CD4-positive, alpha-beta T cell treated with Interleukin-10 for 1 hour (primary cell): Measurements from ENCODE around the gene SLC22A4.

ENCODE experiments used
- DNase-seq: peaks from one replicate; pipeline ENCODE4 v3.0.0-alpha.2; 2020

The SLC22A4 gene

GRCh38 chr5:132380741-132381140 lies 86.5 kb downstream of the SLC22A4 start:
- no peak for DNase-seq

GRCh38 chr5:132381614-132382013 lies 87.4 kb downstream of the SLC22A4 start:
- DNase-seq, result no peak

GRCh38 chr5:132383261-132383660 lies 89.1 kb downstream of the SLC22A4 start:
- DNase-seq, result no peak

GRCh38 chr5:132383984-132384383 lies 89.8 kb downstream of the SLC22A4 start:
- DNase-seq, result no peak

GRCh38 chr5:132384506-132385050 lies 90.4 kb downstream of the SLC22A4 start:
- DNase-seq, result no peak

GRCh38 chr5:132385326-132386105 lies 91.3 kb downstream of the SLC22A4 start:
- DNase-seq, result peak; percentile 84

GRCh38 chr5:132386644-132387286 lies 92.6 kb downstream of the SLC22A4 start:
- peak; percentile 87 for DNase-seq

GRCh38 chr5:132387640-132388117 lies 93.5 kb downstream of the SLC22A4 start:
- no peak for DNase-seq

GRCh38 chr5:132388244-132389050 lies 94.3 kb downstream of the SLC22A4 start:
- DNase-seq, result no peak

GRCh38 chr5:132389051-132389331 lies 94.8 kb downstream of the SLC22A4 start:
- DNase-seq, result no peak

- DNase-seq, result no peak
Observed at GRCh38 chr5:132389585-132390286, 95.5 kb downstream of the SLC22A4 start.

- no peak for DNase-seq
Observed at GRCh38 chr5:132391247-132391646, 97.1 kb downstream of the SLC22A4 start.

- no peak for DNase-seq
Observed at GRCh38 chr5:132391870-132392269, 97.7 kb downstream of the SLC22A4 start.

GRCh38 chr5:132392411-132392810 lies 98.2 kb downstream of the SLC22A4 start:
- no peak for DNase-seq

GRCh38 chr5:132392978-132393825 lies 99.0 kb downstream of the SLC22A4 start:
- DNase-seq, result no peak
